ENCODE results near the gene KLHL8.
"Not testable (repeated sequence)": the region's sequence is repeated elsewhere in the genome, so short reads cannot be mapped to it uniquely, and the experiment has no call there.

KLHL8 gene

DNA sequence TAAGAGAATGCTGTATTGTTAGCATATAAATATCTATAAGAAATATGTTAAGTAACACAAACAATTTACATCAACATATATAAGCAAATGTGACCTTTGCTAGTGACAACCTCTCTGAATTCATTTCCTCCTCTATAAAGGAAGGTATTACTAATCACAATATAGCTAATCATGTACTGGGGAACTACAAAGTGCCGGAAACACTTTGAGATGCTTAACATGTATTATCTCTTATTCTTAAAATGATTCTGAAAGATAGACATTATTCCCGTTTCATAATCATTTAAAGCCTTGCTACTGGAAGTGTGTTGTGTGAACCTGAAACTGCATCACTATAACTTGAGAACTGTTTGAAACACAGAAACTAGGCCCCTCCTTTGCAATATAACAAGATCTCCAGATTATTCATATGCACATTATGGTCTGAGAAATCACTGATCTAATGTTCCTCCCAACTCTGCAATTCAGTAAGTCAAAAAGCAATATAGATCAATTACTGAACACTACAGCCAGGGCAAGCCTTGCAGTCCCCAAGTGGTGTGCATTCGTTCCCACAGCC is 54.0 kb downstream of the KLHL8 start:
- DNase-seq, result no peak

DNA sequence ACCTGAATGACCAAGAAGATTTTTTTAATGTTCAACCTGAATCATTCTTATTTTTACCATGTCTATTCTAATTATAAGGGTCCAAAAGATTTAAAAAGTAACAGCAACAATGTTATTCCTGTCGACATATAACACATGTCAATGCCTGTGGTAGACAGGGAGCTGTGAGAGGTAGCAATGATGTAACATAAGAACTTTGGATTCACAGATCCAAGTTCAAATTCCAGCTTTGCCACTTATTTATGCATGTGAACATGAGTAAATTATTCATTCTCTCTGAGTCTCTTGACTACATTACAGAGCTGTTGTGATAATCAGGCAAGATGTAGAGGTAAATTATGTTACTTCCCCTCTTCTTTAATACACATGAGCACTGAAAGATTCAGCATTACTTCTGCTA is 54.5 kb downstream of the KLHL8 start:
- DNase-seq, result no peak

DNA sequence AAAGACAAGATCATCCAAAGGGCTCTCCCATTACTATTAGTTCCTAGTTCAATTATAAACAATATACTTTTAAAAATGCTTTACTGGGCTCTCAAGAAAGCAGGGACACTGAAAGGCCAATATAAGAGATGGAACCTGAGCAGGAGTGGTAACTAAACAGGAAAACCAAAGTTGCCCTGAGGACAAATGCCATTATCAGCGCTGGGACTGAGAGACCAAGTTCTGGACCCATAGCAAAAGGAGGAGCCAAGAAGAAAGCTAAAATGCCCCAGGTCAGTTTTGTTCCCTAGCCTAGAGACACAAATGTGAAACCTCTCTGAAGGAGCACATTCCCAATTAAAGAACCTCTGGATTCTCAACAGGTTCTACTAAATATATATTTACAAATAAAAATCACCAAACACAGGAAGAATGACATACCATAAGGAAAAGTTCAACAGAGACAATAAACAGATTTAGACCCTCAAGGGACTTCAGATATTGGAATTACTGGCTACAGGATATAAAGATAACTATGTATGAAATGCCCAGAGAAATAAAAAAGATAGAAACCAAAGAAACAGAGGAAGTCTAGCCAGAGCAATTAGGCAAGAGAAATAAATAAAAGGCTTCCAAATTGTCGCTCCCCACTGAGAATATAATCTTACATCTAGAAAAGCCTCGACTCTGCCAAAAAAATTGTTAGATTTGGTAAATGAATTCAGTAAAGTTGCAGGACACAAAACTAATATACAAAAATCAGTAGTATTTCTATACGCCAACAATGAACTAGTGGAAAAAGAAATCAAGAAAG is 67.1 kb downstream of the KLHL8 start:
- no peak for DNase-seq

DNA sequence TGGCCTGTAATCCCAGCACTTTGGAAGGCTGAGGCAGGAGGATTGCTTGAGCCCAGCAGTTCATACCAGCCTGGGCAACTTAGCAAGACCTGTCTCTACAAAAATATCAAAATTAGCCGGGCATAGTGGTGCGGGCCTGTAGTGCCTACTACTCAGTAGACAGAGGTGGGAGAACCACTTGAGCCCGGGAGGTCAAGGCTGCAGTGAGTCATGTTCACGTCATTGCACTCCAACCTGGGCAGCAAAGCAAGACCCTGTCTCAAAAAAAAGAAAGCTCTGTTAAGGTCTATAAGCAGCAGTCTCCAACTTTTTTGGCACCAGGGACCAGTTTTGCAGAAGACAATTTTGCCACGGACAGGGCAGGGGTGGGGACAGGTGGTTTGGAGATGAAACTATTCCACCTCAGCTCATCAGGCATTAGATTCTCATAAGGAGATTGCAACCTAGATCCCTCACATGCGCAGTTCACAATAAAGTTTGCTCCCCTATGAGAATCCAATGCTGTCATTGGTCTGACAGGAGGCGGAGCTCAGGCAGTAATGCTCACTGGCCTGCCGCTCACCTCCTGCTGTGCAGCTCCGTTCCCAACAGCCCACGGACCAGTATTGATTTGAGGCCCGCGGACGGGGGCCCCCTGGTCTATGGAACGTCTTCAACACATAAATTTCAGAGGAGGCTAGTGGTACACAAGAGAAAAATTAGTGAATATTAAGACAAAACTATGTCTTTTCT is 67.9 kb downstream of the KLHL8 start:
- no peak for DNase-seq

DNA sequence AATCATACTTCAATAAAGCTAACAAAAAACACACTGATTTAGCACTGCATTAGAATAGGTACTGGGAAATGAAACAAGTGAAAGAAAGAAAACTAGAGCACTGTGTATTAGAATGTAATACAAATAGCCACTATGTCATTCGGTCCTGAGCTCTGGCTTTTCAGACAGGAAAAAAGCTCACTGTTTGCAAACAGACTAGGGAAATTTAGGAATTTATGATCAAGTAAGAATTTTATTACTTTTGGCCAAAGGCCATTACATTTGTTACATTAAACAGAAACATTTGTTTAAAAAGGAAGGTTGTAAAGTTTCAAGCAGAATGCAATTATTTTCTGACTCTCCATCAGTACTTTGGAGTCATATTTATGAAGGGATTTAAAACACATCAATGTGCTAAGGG is 68.7 kb downstream of the KLHL8 start:
- DNase-seq, result no peak

DNA sequence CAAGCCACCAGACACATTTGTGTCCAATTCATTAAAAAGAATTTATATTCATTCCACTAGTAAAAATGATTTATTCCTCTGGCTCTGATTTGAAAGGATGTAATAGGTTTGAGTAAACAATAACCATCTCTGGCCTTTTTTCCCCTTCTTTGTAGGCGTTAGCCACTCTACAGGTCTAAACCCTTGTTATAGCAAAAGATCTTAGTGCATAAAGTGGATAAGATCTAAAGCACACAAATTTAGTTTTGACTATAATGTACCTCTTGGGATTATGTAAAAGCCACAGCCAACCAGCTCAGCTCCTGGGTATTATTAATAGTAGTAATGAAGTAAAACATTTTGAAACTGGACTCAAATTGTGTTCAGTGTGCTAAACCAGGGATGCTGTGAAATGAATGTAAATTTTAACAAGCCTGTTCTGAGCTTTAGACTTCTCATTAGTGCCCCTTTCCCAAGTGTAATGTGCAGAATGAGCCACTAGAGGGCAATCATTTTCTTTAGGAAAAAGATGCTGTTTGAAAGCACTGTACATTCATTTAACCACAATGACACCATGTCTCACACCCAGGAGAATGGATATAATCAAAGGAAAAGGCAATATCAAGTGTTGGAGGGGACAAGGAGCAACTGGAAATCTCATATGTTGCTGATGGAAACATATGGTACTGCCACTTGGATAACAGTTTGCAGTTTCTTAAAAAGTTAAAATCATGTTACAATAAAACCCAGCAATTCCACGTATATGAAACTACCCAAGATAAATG is 69.7 kb downstream of the KLHL8 start:
- DNase-seq, result peak; percentile 50

DNA sequence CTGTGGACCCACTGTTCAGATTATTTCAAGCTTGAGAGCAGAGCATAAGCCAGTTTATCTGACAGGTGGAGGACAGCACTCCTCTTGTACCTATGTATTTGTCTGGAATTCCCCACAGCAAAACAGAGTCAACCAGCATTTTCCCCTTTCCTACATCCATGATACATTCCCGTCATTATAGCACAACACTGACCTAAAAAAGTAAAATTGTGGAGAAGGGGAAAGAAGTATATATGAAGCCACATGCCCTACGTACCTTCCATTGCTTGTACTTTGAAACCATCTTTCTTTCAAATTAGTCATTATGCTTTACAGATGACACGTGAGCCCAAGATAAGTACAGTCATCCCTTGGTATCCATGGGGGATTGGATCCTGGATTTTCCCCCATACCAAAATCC is 73.3 kb downstream of the KLHL8 start:
- no peak for DNase-seq

DNA sequence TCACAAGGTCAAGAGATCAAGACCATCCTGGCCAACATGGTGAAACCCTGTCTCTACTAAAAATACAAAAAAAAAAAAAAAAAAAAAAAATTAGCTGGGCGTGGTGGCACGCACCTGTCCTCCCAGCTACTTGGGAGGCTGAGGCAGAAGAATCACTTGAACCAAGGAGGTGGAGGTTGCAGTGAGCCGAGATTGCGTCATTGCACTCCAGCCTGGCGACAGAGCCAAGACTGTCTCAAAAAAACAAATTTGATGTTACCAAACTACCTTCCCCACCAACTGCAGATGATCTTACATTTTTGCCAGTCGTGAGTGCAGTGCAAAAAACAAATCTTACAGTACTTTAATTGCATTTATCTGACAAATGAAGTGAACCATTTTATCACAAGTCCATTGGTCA is 74.5 kb downstream of the KLHL8 start:
- DNase-seq, result not testable (repeated sequence)

DNA sequence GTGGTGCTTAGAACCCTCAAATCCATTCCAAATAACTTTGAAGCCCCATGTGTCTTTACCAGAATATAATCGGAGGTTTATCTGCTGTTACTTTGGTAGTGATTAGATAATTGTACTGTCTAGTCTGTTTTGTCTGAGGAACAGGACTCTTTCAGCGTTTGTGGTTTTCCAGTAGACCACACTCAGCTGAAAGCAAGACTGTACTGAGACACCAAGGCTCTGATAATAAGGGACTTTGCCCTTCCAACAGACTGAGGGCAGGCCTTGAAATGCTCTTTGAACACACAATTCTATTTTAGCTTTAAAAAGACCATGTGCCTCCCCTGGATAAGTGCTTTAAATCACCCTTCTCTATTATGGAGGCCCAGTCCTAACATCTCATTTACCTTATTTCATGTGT is 76.1 kb downstream of the KLHL8 start:
- no peak for DNase-seq

DNA sequence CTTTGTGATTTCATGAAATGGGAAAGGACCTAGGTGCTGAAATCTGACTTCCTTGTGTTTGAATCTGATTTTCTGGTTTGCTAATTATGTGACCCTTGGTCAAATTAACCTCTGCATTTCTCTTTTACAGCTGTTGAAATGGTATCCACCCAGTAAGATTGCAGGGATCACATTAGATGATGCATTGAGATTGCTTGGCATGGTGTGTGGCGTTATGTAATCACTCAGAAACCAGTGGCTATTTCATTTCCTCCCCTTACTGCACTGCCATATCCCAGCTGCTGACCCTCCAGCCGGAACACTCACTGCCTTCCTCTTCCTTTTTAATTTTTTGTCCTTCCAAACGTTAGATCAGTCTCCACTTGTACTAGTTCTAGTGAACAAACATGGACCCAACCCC is 79.0 kb downstream of the KLHL8 start:
- DNase-seq, result no peak

DNA sequence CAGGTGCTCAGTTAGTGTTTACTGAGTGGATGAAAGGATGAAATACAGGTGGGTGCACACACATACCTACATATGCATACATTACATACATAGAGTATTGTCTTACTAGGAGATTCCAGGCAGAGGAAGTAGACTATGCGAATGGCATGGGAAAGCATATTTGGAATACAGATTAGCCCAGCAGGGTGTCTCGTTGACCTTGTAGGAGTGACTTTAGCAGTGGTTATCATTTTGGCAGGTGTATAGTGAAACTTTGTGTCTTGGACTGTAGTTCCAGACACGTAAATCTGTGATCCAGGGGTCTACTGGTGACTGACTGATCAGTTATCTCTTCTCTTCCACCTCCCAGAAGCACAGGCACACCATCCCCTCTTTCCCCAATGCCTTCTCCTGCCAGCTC is 86.3 kb downstream of the KLHL8 start:
- no peak for DNase-seq

DNA sequence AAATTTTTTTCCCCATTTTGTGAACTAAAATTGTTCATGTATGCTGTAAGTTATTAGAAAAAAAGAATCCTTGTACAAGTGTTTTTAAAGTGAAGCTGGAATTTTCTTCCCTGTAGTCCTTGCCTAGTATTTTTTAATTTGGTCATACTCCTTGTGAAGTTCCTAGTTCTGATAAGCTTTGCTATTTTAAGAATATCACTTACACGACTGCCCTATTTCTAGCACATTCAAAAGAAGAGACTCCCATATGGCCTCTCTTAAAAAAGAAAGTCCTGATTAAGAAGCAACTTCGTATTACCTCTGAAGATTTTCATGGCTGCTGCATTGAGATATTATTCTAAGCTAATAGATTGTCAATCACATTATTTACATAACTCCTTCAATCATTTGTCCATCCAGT is 87.2 kb downstream of the KLHL8 start:
- DNase-seq, result no peak

DNA sequence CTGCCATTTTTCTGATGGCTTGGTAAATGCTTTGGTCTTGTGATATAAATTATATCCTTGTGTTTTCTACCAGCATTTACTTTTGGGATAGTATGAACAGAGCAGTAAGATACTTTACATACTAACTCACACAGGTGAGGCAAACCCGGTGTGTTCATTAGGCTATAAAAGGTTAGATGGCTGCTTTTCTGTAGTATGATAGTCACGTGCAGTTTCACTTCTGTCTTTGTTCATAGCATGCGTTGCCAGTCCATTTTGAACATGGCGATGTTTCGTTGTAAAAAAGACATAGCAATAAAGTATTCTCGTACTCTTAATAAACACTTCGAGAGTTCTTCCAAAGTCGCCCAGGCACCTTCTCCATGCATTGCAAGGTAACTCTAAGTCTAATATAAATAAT is 88.4 kb downstream of the KLHL8 start:
- DNase-seq, result no peak

DNA sequence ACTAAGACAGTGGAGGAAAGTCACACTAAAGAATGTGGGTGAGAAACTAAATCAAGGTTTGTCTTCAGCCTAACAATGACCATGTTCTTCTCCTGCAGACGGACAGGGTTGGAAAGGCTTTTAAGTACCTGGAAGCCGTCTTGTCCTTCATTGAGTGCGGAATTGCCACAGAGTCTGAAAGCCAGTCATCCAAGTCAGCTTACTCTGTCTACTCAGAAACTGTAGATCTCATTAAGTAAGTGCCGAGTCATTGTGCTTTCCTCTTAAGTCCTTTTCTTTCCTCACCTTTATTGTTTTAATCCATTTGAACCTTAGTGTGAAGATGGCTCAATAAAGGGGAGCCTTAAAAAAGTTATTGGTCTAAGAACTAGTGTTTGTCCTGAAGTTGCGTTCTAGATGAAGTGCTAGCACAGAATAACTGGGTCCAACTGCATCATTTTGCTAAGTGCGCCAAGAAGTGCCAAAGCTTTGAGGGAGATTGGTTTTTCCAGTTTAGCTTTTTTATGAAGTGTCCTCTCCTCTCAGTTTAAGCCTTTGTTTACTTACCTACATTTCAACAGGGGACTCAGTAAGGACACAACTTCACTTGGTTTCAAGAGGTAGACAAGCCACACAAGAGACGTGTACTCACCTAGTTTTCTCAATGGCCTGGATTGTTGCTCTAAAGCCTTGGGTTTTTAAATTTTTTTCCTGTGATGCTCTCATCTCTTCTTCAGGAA is 89.3 kb downstream of the KLHL8 start:
- DNase-seq, result no peak

DNA sequence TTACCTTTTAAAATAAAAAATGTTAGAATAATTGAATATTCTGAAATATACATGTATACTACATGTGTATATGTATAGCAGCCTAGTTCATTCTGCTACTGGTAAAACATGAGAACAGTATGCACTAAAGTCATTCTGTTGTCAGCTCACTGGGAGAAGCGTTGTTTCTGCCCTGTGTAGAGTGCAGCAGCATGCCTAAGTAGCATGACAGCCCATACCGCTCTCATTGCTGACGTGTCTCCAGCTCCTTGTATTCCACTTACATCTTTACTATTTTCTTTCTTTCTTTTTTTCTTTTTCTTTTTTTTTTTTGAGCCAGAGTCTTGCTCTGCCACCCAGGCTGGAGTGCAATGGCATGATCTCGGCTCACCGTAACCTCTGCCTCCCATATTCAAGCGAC is 90.7 kb downstream of the KLHL8 start:
- DNase-seq, result no peak

DNA sequence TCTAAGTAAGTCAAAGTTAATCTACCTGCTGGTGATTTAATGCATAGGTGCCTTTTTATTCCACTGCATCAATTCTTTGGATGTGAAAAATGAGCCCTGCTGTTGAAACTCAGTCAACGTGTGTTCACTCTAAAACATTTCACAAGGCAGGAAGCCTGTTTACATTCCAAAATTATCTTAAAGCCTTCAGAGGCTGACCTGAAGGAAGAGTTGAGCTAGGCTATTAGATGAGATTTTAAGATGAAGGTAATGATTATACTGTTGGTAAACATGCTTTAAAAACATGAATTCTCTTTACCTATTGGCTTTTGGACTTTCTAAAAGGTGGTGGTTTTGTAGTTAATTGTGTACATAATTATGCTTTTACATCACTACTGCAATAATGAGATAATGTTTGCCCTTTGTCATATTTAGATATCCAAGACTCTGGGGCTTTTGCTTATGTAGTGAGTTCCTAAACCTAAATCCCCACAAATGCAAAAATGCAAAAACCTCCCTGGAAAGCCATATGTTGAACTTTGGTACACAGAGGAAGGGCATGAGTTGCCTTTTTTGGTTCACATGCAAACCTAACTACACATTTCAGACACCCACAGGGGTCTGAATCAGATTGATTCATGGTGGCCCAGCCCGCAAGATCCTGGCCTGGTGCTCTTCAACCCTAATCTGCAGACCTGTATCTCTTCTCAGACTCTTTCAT is 92.3 kb downstream of the KLHL8 start:
- DNase-seq, result no peak

DNA sequence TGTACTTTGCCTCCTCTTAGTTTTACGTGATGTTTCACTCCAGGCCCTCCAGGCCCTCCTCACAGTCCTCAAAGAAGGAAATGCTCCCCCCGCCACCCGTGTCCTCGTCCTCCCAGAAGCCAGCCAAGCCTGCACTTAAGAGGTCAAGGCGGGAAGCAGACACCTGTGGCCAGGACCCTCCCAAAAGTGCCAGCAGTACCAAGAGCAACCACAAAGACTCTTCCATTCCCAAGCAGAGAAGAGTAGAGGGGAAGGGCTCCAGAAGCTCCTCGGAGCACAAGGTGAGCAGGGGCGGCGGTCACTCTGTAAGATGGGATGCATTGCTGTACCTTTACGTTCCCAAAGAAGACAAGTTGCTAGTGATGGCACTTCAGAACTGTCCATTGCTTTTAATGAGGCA is 94.4 kb downstream of the KLHL8 start:
- DNase-seq, result no peak

DNA sequence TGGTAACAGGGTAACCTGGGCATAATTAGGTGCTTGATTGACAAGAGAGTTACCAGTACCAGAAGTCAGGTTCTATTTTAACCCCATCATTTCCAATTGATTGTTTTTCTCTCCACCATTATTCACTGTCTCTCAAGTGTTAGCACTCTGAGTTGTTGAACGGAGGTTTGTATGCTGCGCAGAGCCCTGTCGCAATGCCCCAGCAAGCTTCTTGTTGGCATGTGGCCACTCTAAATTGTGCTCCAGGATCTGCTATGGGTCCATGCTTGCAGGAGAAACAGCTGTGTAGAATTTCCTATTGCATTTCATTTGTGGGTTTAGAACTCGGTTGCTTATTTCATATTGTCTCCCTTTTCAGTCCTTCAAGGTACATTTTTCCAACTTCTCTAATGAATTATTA is 98.2 kb downstream of the KLHL8 start:
- DNase-seq, result no peak

DNA sequence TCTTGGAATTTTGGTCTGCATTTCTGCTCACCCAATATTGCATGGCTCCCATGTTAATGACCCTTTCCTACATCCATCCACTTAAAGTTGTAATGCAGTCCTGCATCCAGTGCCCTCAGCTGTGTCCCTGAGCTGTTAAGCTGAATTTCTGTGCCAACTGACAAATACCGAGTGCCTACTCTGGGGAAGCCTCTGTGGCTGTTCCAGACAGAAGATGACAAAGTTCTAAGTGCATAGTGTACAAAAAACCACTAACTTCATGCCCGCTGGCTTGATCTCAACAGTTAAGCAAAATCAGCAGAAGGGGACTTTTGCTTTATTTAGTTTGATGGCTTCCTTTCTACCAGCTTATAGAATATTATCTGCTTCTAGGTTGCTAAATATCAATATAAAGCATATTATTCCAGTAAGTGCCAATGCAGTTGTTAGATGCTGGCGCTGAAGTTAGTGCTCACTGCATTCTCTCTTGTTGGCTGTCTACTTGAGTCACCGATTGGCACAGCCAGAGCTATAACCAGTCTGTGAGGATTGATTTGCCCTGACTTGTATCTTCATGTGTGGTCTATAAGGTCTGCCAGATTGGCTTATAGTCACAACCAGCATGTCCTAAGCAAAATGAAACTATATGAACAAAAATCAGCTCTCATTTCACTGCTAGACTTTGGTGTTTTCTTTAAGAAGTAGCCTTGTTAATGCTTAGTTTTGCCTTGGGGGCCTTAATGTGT is 98.9 kb downstream of the KLHL8 start:
- no peak for DNase-seq

DNA sequence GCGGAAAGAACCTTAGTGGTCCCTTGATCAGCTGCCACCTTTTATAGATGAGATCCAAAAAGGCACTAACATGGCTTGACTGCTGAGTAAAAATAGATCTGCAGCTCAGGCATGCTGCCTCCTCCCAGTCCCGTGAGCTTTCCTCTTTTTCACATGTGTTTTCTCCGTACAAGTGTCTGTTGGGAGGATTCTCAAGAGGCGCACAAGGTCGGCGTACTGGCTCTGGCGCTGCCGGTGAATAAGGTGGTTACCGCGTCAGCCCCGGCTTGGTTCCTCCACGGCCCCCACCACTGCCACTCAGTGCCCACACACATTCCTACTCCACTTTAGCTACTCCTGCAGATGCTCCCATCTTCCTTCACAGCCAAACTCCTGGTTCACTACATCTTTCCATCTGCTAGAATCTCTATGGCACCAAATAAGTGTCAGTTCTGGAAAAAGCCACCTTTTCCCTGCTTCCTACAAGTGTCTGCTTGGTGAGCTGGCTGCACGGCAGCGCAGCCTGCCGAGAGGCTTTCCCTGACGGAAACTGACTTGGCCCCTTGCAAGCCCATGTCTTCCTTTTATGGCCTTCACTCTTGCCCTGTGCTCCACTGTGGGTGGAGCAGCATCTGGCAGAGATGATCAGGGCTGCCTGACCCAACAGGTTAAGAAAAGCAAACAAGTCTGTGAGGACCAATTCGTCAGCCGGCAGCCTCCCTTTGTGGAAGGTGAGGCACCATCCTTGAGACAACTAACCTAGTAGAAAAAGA is 99.8 kb downstream of the KLHL8 start:
- DNase-seq, result no peak

DNA sequence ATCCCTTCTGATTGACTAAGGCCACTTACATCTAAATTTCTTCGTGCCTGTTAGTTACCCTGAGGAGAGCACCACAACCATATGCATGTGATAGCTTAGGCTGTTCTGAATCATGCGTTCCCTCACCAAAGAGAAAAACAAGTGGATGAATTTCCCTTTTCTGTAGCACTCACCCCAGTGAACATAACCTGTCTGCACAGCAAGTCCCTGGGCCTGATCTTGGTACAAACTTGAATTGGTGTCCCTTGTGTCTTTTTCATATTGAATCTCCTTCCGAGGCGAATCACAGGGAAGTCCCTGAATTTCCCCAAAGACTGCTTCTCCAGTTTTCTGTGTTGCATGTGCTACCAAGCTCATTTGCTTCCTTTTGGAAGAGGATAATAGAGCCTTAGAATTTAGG is 100.4 kb downstream of the KLHL8 start:
- DNase-seq, result no peak

Measured in stimulated activated CD4-positive, alpha-beta T cell treated with anti-CD3 and anti-CD28 coated beads, Interleukin-15, amount 100 ng/mL, for 24 hours (primary cell).